ENCODE results near the gene SLC23A1. TPM values are rescaled to one million over a fixed set of nuclear protein-coding genes. Genes with fewer than 3 reads are reported as not detected.

SLC23A1 gene
- total and polyA plus RNA-seq, 2 donors (not counting 1 experiment from before 2014, with no cell fraction given), result 5.8 to 9.6 TPM

DNA sequence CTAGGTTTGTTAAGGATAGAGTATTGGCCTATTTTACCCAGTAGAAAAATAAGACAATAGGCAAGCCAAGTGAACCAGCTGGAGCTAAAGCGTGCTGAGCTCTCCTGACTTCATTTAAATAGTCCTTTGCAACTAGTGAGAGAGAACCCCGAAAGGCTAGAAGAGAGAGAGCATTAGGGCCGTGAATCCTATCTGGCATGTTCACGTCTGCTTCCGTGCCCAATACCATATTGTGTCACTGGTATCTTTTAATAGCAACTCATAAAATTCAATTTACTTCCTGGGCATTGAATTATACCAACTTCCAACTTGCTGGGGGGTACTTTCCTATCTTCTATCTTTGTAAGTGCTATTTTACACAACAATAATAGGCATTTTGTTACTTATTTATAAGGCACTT lies 42.4 kb upstream of the SLC23A1 start:
- Histone ChIP-seq H3K36me3 (replicated peaks in 1 of 2; ENCODE audit: control extremely low read depth in 1 of 2, control insufficient read depth in 1 of 2, extremely low read depth in 1 of 2, insufficient read depth in 2 of 2, low read length in 1 of 2) (peaks cover 0 to 8% of the 10 kb centered on the region in 2 experiments), H3K4me3 (ENCODE audit: control extremely low read depth in 1 of 5, extremely low read depth in 1 of 5, insufficient read depth in 1 of 5, low read depth in 2 of 5, low read length in 4 of 5) (no peak overlapping the region), H3K27me3 (replicated peaks in 1 of 4; ENCODE audit: control extremely low read depth in 1 of 4, control insufficient read depth in 3 of 4, insufficient read depth in 4 of 4, low read length in 3 of 4) (no peaks in the 10 kb centered on the region), H3K9me3 (ENCODE audit: control extremely low read depth in 1 of 3, control insufficient read depth in 2 of 3, insufficient read depth in 1 of 3, low read length in 2 of 3) (no peaks in the 10 kb centered on the region), H3K4me1 (ENCODE audit: control insufficient read depth in 2 of 2, insufficient read depth in 2 of 2, low read length in 2 of 2) (no peaks in the 10 kb centered on the region), H3K79me2 (ENCODE audit: control insufficient read depth, insufficient read depth, low read length) (no peaks in the 10 kb centered on the region), H3K27ac (ENCODE audit: low read length in 2 of 2) (no peak overlapping the region), H3K4me2 (replicated peaks; ENCODE audit: low read depth, low read length, poor library complexity, severe bottlenecking) (no peak overlapping the region), H4K20me1 (ENCODE audit: control insufficient read depth, insufficient read depth, low read length, poor library complexity, severe bottlenecking) (no peaks in the 10 kb centered on the region), H2AFZ (ENCODE audit: insufficient read depth, low read depth, low read length, poor library complexity, severe bottlenecking) (no peak overlapping the region), H3K9ac (ENCODE audit: low read length) (no peak overlapping the region)
- no peaks in the 10 kb centered on the region for H3K27me3 Mint-ChIP-seq
- intact Hi-C loops (cut with micrococcal nuclease), result no loop called here
- H3K9me3 Mint-ChIP-seq (ENCODE audit: insufficient read depth), result no peaks in the 10 kb centered on the region
- peaks cover 2% of the 10 kb centered on the region for H3K4me1 Mint-ChIP-seq
- H3K27ac Mint-ChIP-seq, result no peak overlapping the region
- ATAC-seq (ENCODE audit: low read depth), result no peak
- DNase-seq, result no peak
- CTCF ChIA-PET, result interaction anchor here (1.0 to 8.0 kb wide), 3 partner anchors 15 to 90 kb away, joined by 3 to 168 read pairs (median 4); no protein-coding TSS in a partner anchor
- POLR2A ChIA-PET, result no interaction called here
- no peak overlapping the region for H3K4me3 Mint-ChIP-seq
- TF ChIP-seq, protein P1, sequence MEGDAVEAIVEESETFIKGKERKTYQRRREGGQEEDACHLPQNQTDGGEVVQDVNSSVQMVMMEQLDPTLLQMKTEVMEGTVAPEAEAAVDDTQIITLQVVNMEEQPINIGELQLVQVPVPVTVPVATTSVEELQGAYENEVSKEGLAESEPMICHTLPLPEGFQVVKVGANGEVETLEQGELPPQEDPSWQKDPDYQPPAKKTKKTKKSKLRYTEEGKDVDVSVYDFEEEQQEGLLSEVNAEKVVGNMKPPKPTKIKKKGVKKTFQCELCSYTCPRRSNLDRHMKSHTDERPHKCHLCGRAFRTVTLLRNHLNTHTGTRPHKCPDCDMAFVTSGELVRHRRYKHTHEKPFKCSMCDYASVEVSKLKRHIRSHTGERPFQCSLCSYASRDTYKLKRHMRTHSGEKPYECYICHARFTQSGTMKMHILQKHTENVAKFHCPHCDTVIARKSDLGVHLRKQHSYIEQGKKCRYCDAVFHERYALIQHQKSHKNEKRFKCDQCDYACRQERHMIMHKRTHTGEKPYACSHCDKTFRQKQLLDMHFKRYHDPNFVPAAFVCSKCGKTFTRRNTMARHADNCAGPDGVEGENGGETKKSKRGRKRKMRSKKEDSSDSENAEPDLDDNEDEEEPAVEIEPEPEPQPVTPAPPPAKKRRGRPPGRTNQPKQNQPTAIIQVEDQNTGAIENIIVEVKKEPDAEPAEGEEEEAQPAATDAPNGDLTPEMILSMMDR (IDR thresholded peaks at IDR 0.05), result no peak
- TF ChIP-seq EZH2 (IDR thresholded peaks at IDR 0.05; ENCODE audit: borderline replicate concordance, insufficient read depth, low read depth, low read length, poor library complexity, severe bottlenecking), result no peak
- WGBS (ENCODE audit: insufficient coverage), result 90% methylated on average over 4 of the region's 5 CpGs

DNA sequence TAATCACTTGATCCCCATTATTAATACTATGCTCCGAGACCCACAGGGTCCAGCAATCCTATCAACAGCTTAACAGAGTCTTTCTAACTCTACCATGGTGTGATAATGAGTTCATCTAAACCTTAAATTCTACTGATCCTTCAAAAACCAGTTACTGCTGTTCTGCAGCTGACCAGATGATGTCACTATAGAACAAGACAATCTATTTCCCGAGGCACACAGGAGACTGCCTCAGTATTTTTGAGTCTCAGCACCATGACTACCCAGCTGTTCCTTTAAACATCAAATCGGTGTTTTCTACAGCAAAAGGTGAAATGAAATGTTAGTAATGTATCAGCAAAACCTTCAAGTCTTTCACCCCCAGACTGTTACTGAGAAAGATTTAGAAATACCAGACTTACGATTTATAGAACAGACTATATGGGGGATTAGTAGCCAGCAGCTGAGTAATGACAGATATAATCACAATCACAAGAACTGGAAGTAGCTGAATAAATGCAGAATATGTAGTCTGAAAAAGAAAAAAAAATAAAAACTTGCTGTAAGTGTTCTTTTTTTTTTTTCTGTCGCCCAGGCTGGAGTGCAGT lies 39.3 kb upstream of the SLC23A1 start:
- no peak overlapping the region for H2AFZ ChIP-seq (ENCODE audit: insufficient read depth, low read depth, low read length, poor library complexity, severe bottlenecking)
- no peak overlapping the region for H3K27ac ChIP-seq (ENCODE audit: low read length in 2 of 2)
- no peaks in the 10 kb centered on the region for H3K27me3 ChIP-seq (replicated peaks in 1 of 4; ENCODE audit: control extremely low read depth in 1 of 4, control insufficient read depth in 3 of 4, insufficient read depth in 4 of 4, low read length in 3 of 4)
- no peaks in the 10 kb centered on the region for H3K9me3 Mint-ChIP-seq (ENCODE audit: insufficient read depth)
- no peaks in the 10 kb centered on the region for H3K79me2 ChIP-seq (ENCODE audit: control insufficient read depth, insufficient read depth, low read length)
- intact Hi-C loops (cut with micrococcal nuclease), result loop anchor here (1.0 to 5.0 kb wide), 7 partner anchors 16 to 546 kb away; partner anchors contain the start of gene DNAJC18
- no peak overlapping the region for H3K4me3 Mint-ChIP-seq
- H3K36me3 ChIP-seq (replicated peaks in 1 of 2; ENCODE audit: control extremely low read depth in 1 of 2, control insufficient read depth in 1 of 2, extremely low read depth in 1 of 2, insufficient read depth in 2 of 2, low read length in 1 of 2), result peaks cover 6 to 12% of the 10 kb centered on the region in 2 experiments
- ChIA-PET POLR2A (interaction anchor here (0.6 to 0.7 kb wide), 3 partner anchors 95 to 220 kb away, joined by 3 to 4 read pairs (median 4); no protein-coding TSS in a partner anchor), CTCF (interaction anchor here (0.5 to 8.0 kb wide), 54 partner anchors 8 to 1298 kb away, joined by 3 to 168 read pairs (median 4); partner anchors contain the start of genes DNAJC18, MATR3, PROB1 and SPATA24)
- H4K20me1 ChIP-seq (ENCODE audit: control insufficient read depth, insufficient read depth, low read length, poor library complexity, severe bottlenecking), result no peaks in the 10 kb centered on the region
- peak; percentile 80 for DNase-seq
- peak; percentile 95 for ATAC-seq (ENCODE audit: low read depth)
- TF ChIP-seq EZH2 (IDR thresholded peaks at IDR 0.05; ENCODE audit: borderline replicate concordance, insufficient read depth, low read depth, low read length, poor library complexity, severe bottlenecking), result no peak
- TF ChIP-seq, protein P1 (IDR thresholded peaks at IDR 0.05), result peak; percentile 88
- H3K9me3 ChIP-seq (ENCODE audit: control extremely low read depth in 1 of 3, control insufficient read depth in 2 of 3, insufficient read depth in 1 of 3, low read length in 2 of 3), result no peaks in the 10 kb centered on the region
- H3K4me2 ChIP-seq (replicated peaks; ENCODE audit: low read depth, low read length, poor library complexity, severe bottlenecking), result no peak overlapping the region
- no peak overlapping the region for H3K9ac ChIP-seq (ENCODE audit: low read length)
- no peaks in the 10 kb centered on the region for H3K4me1 ChIP-seq (ENCODE audit: control insufficient read depth in 2 of 2, insufficient read depth in 2 of 2, low read length in 2 of 2)
- H3K27ac Mint-ChIP-seq, result peak overlapping the region; percentile 38
- no CpG with 5 or more reads among the region's 5 CpGs for WGBS (ENCODE audit: insufficient coverage)
- no peak overlapping the region for H3K4me3 ChIP-seq (ENCODE audit: control extremely low read depth in 1 of 5, extremely low read depth in 1 of 5, insufficient read depth in 1 of 5, low read depth in 2 of 5, low read length in 4 of 5)
- no peaks in the 10 kb centered on the region for H3K27me3 Mint-ChIP-seq
- peaks cover 2% of the 10 kb centered on the region for H3K4me1 Mint-ChIP-seq
